Measurements from ENCODE around the gene IDUA.

DNA sequence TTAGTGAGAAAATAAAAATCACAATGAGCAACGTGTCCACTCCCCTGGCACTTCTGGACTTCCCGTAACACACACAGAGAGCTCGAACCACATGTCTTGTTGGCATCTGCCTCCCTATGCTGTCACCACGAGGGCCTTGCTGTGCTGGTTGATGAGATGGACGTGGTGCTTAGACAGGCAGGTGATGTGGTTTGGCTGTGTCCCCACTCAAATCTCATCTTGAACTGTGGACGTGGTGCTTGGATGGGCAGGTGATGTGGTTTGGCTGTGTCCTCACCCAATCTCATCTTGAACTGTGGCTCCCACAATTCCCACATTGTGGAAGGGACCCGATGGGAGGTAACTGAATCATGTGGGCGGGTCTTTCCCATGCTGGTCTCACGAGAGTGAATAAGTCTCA is 64.6 kb downstream of the IDUA start:
- TF ChIP-seq EZH2phosphoT487 (IDR thresholded peaks at IDR 0.05; ENCODE audit: insufficient read depth, low read depth) (no peak), EZH2 (IDR thresholded peaks at IDR 0.05; ENCODE audit: insufficient read depth, poor library complexity, severe bottlenecking) (no peak)
